Astrocyte of the cerebellum (primary cell): Measurements from ENCODE around the gene STAT4.

ENCODE experiments used
- DNase-seq: peaks from one replicate; pipeline ENCODE4 v3.0.0-alpha.2; 2011; ENCODE audit warnings: low read depth
- H3K4me3 ChIP-seq: 2 replicates; pipeline ENCODE4 v1.5.1; 2011; ENCODE audit warnings: mild to moderate bottlenecking, low read depth, low read length, moderate library complexity
- CTCF ChIP-seq: IDR thresholded peaks from 2 replicates; pipeline ENCODE4 v1.5.1; 2012; ENCODE audit warnings: low read length, low read depth, moderate library complexity, mild to moderate bottlenecking; ENCODE audit errors: missing control alignments
- in situ Hi-C: cut with HindIII; loops from 2 replicates; pipeline ENCODE4 v1.10.0; 2017; ENCODE audit warnings: low sequenced_read_pairs

STAT4 gene

GRCh38 chr2:191003405-191004309, 147.1 kb downstream of the STAT4 start:
- in situ Hi-C loops, result no loop called here
- H3K4me3 ChIP-seq, result no peak overlapping the region
- no peak for TF ChIP-seq CTCF
- no peak for DNase-seq

GRCh38 chr2:191001624-191002023, 149.2 kb downstream of the STAT4 start:
- in situ Hi-C loops, result no loop called here
- DNase-seq, result no peak
- TF ChIP-seq CTCF, result no peak
- no peak overlapping the region for H3K4me3 ChIP-seq

GRCh38 chr2:191001032-191001431, 149.8 kb downstream of the STAT4 start:
- TF ChIP-seq CTCF, result no peak
- no peak for DNase-seq
- no peak overlapping the region for H3K4me3 ChIP-seq
- in situ Hi-C loops, result no loop called here

- no peak for DNase-seq
- H3K4me3 ChIP-seq, result no peak overlapping the region
- in situ Hi-C loops, result no loop called here
- no peak for TF ChIP-seq CTCF
Measured at GRCh38 chr2:190999949-191000665, 150.7 kb downstream of the STAT4 start.

- DNase-seq, result no peak
- TF ChIP-seq CTCF, result no peak
- H3K4me3 ChIP-seq, result no peak overlapping the region
- in situ Hi-C loops, result no loop called here
Measured at GRCh38 chr2:190999058-190999457, 151.7 kb downstream of the STAT4 start.

- in situ Hi-C loops, result no loop called here
- no peak for TF ChIP-seq CTCF
- H3K4me3 ChIP-seq, result no peak overlapping the region
- DNase-seq, result no peak
Measured at GRCh38 chr2:190997526-190998113, 153.2 kb downstream of the STAT4 start.
